Measurements from ENCODE around the gene CLPX. TPM values are rescaled to one million over a fixed set of nuclear protein-coding genes. Genes with fewer than 3 reads are reported as not detected.
"Not testable (repeated sequence)": the region's sequence is repeated elsewhere in the genome, so short reads cannot be mapped to it uniquely, and the experiment has no call there.

Gene CLPX
- total and polyA plus RNA-seq, 12 donors: 8.5 to 67.6 (median 60.4) TPM

- no peak for TF ChIP-seq CTCF (IDR thresholded peaks at IDR 0.05)
- ATAC-seq: no peak
- intact Hi-C loops (cut with DNase I): loop anchor here in 2 of 10 donors (5.0 to 10.0 kb wide), 2 partner anchors 80 to 83 kb away; no protein-coding TSS in a partner anchor
- peaks cover 0 to 5% (median 0%) of the 10 kb centered on the region in 9 donors for H3K4me1 ChIP-seq
- no peaks in the 10 kb centered on the region for H3K9me3 ChIP-seq
- H3K4me3 ChIP-seq: no peak overlapping the region
- no peaks in the 10 kb centered on the region for H3K36me3 ChIP-seq
- 89 to 90% methylated on average over 5 of the region's 5 CpGs for WGBS, 2 donors
- H3K27me3 ChIP-seq: no peaks in the 10 kb centered on the region
- DNase-seq: no peak
- no peak overlapping the region for H3K27ac ChIP-seq
Observed at GRCh38 chr15:65192016-65192415, 6.9 kb upstream of the CLPX start.

- H3K4me3 ChIP-seq: no peak overlapping the region
- intact Hi-C loops (cut with DNase I): loop anchor here in 7 of 10 donors (1.0 to 5.0 kb wide), 8 partner anchors 82 to 198 kb away; partner anchors contain the start of gene RNU5A-1 (in 3 of the 7)
- H3K9me3 ChIP-seq: no peaks in the 10 kb centered on the region
- H3K36me3 ChIP-seq: no peaks in the 10 kb centered on the region
- H3K27me3 ChIP-seq: no peaks in the 10 kb centered on the region
- peaks cover 0 to 6% (median 0%) of the 10 kb centered on the region in 9 donors for H3K4me1 ChIP-seq
- TF ChIP-seq CTCF (IDR thresholded peaks at IDR 0.05): peak; percentile 36 to 77 (median 63)
- DNase-seq: no peak
- H3K27ac ChIP-seq: no peak overlapping the region
- ATAC-seq: no peak
- 12 to 15% methylated on average over 3 of the region's 3 CpGs for WGBS, 2 donors
Observed at GRCh38 chr15:65189102-65189740, 4.1 kb upstream of the CLPX start.

GRCh38 chr15:65188472-65188871 is 3.3 kb upstream of the CLPX start:
- ATAC-seq: not testable (repeated sequence)
- 79 to 85% methylated on average over 9 of the region's 9 CpGs for WGBS, 2 donors

GRCh38 chr15:65184305-65184867 is 756 bp downstream of the CLPX start:
- 0% methylated on average over 33 of the region's 33 CpGs for WGBS, 2 donors
- Histone ChIP-seq H3K27ac (peak overlapping the region; percentile 83 to 99 (median 95)), H3K36me3 (peaks cover 0 to 22% (median 4%) of the 10 kb centered on the region in 9 donors), H3K4me3 (peak overlapping the region; percentile 78 to 99 (median 86)), H3K4me1 (peaks cover 3 to 39% (median 31%) of the 10 kb centered on the region in 9 donors), H3K9me3 (no peaks in the 10 kb centered on the region), H3K27me3 (no peaks in the 10 kb centered on the region)
- intact Hi-C loops (cut with DNase I): loop anchor here in 2 of 10 donors (2.0 to 5.0 kb wide), 2 partner anchors 120 to 152 kb away; partner anchors contain the start of gene RNU5B-1 (in 1 of the 2)
- DNase-seq (peak; percentile 54 to 61), ATAC-seq (peak; percentile 35 to 76 (median 64))
- no peak for TF ChIP-seq CTCF (IDR thresholded peaks at IDR 0.05)

More at GRCh38 chr15:65188472-65188871, 3.3 kb upstream of the CLPX start:
- H3K4me3 ChIP-seq, DNase-seq, H3K9me3 ChIP-seq, H3K27ac ChIP-seq, H3K27me3 ChIP-seq, H3K36me3 ChIP-seq: not testable (repeated sequence)
- intact Hi-C loops (cut with DNase I): loop anchor here in 7 of 10 donors (2.0 to 5.0 kb wide), 6 partner anchors 82 to 199 kb away; partner anchors contain the start of gene RNU5A-1 (in 3 of the 7)
- peaks cover 0 to 11% (median 5%) of the 10 kb centered on the region in 9 donors for H3K4me1 ChIP-seq
